ENCODE data around the gene PDE8A. TPM values are rescaled to one million over a fixed set of nuclear protein-coding genes. Genes with fewer than 3 reads are reported as not detected.

Gene PDE8A
- total and polyA plus RNA-seq, 11 donors = 9.4 to 21.5 (median 15.9) TPM

DNA sequence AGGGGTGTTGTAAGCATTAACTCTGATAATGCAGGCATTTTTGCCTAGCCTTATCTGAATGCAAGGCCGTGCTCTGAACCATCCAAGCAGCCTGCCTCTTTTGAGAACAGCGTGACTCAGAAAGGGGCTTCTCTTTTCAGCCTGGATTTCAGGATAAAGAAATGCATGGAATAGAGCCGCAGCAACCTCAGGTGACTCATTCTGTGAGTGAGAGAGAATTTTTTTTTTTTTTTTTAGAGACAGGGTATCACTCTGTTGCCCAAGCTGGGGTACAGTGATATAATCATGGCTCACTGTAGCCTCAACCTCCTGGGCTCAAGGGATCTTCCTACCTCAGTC is 20.6 kb upstream of the PDE8A start:
- no peak for ATAC-seq
- no peaks in the 10 kb centered on the region for H3K36me3 ChIP-seq
- H3K4me3 ChIP-seq = no peak overlapping the region
- intact Hi-C loops (cut with DNase I) = loop anchor here in 1 of 10 donors (10.0 kb wide), 1 partner anchor 204 kb away; no protein-coding TSS in a partner anchor
- H3K4me1 ChIP-seq = peaks cover 0 to 15% (median 1%) of the 10 kb centered on the region in 12 donors
- peaks cover 0 to 7% (median 0%) of the 10 kb centered on the region in 12 donors for H3K9me3 ChIP-seq
- 88 to 95% (median 90%) methylated on average over 3 of the region's 3 CpGs for WGBS, 4 donors
- H3K27me3 ChIP-seq = no peaks in the 10 kb centered on the region
- H3K27ac ChIP-seq = no peak overlapping the region
- TF ChIP-seq POLR2A (IDR thresholded peaks at IDR 0.05) = no peak
- DNase-seq = no peak

DNA sequence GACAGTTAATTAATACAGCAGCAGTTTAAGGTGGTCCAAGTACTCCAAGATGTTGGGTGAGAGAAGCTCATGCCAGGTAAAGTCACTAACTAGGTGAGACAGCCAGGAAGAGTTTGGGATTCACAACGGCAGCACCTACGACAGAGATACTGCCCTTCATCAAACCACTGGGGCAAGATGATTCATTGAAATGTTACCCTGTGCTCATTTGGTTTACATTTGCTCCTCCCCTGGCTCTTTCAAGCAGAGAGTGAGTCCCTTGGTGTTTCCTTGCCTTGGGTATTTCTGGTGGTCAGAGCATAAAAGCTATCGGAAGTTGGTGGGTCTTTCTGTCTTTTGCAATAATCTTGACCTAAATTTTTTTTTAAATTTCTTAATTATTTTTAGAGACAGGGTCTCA is 19.9 kb upstream of the PDE8A start:
- no peak for ATAC-seq
- H3K4me1 ChIP-seq = peaks cover 0 to 15% (median 0%) of the 10 kb centered on the region in 12 donors
- H3K36me3 ChIP-seq = no peaks in the 10 kb centered on the region
- H3K4me3 ChIP-seq = no peak overlapping the region
- intact Hi-C loops (cut with DNase I) = loop anchor here in 1 of 10 donors (10.0 kb wide), 1 partner anchor 203 kb away; no protein-coding TSS in a partner anchor
- no peak overlapping the region for H3K27ac ChIP-seq
- 79 to 86% (median 84%) methylated on average over 3 of the region's 3 CpGs for WGBS, 4 donors
- H3K9me3 ChIP-seq = peaks cover 0 to 7% (median 0%) of the 10 kb centered on the region in 12 donors
- TF ChIP-seq, protein P1, sequence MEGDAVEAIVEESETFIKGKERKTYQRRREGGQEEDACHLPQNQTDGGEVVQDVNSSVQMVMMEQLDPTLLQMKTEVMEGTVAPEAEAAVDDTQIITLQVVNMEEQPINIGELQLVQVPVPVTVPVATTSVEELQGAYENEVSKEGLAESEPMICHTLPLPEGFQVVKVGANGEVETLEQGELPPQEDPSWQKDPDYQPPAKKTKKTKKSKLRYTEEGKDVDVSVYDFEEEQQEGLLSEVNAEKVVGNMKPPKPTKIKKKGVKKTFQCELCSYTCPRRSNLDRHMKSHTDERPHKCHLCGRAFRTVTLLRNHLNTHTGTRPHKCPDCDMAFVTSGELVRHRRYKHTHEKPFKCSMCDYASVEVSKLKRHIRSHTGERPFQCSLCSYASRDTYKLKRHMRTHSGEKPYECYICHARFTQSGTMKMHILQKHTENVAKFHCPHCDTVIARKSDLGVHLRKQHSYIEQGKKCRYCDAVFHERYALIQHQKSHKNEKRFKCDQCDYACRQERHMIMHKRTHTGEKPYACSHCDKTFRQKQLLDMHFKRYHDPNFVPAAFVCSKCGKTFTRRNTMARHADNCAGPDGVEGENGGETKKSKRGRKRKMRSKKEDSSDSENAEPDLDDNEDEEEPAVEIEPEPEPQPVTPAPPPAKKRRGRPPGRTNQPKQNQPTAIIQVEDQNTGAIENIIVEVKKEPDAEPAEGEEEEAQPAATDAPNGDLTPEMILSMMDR (IDR thresholded peaks at IDR 0.05) = no peak
- no peak for TF ChIP-seq POLR2A (IDR thresholded peaks at IDR 0.05)
- DNase-seq = peak in 1 of 5 donors; percentile 5
- no peaks in the 10 kb centered on the region for H3K27me3 ChIP-seq

DNA sequence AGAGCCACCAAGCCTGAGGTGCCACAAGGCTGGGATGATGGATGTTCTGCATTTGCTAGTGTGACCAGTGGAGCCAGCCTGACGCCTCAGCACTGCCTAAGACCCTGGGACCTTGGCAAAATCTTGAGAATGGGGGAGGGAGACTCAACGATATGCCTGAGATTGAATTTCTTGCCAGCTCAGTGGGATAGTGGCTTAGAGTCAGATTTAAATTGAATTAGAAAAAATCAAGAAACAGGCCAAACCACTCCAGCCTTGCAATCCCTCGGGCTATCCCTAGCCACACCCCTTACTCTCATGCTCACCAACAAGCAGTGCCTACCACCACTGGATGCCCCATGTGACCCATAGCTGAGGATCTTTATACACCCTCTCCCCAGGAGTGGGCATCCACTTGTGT is 18.7 kb upstream of the PDE8A start:
- DNase-seq (peak in 1 of 5 donors; percentile 1), ATAC-seq (no peak)
- 74 to 87% (median 83%) methylated on average over 3 of the region's 3 CpGs for WGBS, 4 donors
- TF ChIP-seq, protein P1 (IDR thresholded peaks at IDR 0.05) = no peak
- no peak for TF ChIP-seq POLR2A (IDR thresholded peaks at IDR 0.05)
- Histone ChIP-seq H3K36me3 (no peaks in the 10 kb centered on the region), H3K4me1 (peaks cover 0 to 18% (median 0%) of the 10 kb centered on the region in 12 donors), H3K9me3 (peaks cover 0 to 7% (median 0%) of the 10 kb centered on the region in 12 donors), H3K4me3 (no peak overlapping the region), H3K27me3 (no peaks in the 10 kb centered on the region), H3K27ac (no peak overlapping the region)
- intact Hi-C loops (cut with DNase I) = loop anchor here in 1 of 10 donors (10.0 kb wide), 1 partner anchor 202 kb away; no protein-coding TSS in a partner anchor

DNA sequence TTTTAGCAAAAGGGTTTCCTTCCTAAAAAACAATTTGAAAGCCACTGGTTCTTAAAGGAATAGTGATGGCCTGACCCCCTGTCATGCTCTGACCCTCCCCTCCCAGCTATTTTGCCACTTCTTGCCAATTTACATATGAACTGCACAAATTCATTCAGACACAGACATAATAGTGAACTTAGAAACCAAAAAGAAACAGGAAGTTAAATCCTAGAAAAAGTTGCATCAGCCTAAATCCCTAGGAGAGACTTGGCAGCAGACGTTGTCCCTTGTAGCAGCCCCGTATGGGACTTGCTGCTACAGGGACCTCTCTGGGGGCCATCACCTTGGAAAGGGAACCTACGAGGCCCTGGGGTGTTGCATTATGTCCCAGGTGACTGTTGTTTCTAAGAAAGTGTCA is 14.3 kb upstream of the PDE8A start:
- peak in 1 of 5 donors; percentile 2 for DNase-seq
- H3K9me3 ChIP-seq = peaks cover 0 to 7% (median 0%) of the 10 kb centered on the region in 12 donors
- intact Hi-C loops (cut with DNase I) = loop anchor here in 1 of 10 donors (10.0 kb wide), 1 partner anchor 197 kb away; no protein-coding TSS in a partner anchor

More for the DNA sequence above, 14.3 kb upstream of the PDE8A start:
- ATAC-seq = no peak
- Histone ChIP-seq H3K27ac (no peak overlapping the region), H3K4me3 (no peak overlapping the region), H3K27me3 (no peaks in the 10 kb centered on the region), H3K36me3 (no peaks in the 10 kb centered on the region), H3K4me1 (peaks cover 0 to 6% (median 0%) of the 10 kb centered on the region in 12 donors)
- TF ChIP-seq POLR2A (IDR thresholded peaks at IDR 0.05) = no peak
- TF ChIP-seq, protein P1 (IDR thresholded peaks at IDR 0.05) = no peak
- 59 to 82% (median 66%) methylated on average over 3 of the region's 3 CpGs for WGBS, 4 donors
